HL-60 (cell line): ENCODE results near the gene CCT8.

Experiments used
- CTCF ChIP-seq: IDR thresholded peaks from one replicate; pipeline ENCODE4 v1.5.1; 2011; ENCODE audit warnings: low read length, control low read depth, inconsistent platforms; ENCODE audit not compliant: insufficient read depth
- GABPA ChIP-seq: IDR thresholded peaks from 2 replicates; pipeline ENCODE4 v1.6.1; 2012; ENCODE audit warnings: low read depth
- POLR2AphosphoS5 ChIP-seq: IDR thresholded peaks from 2 replicates; pipeline ENCODE4 v1.6.1; 2012; ENCODE audit warnings: low read depth
- SPI1 ChIP-seq: IDR thresholded peaks from 2 replicates; pipeline ENCODE4 v1.6.1; 2012; ENCODE audit warnings: low read depth, mild to moderate bottlenecking, borderline replicate concordance
- TF ChIP-seq, protein P1 (sequence below): IDR thresholded peaks from 2 replicates; pipeline ENCODE4 v1.6.1; 2012; ENCODE audit warnings: low read depth; ENCODE audit not compliant: insufficient replicate concordance

DNA sequence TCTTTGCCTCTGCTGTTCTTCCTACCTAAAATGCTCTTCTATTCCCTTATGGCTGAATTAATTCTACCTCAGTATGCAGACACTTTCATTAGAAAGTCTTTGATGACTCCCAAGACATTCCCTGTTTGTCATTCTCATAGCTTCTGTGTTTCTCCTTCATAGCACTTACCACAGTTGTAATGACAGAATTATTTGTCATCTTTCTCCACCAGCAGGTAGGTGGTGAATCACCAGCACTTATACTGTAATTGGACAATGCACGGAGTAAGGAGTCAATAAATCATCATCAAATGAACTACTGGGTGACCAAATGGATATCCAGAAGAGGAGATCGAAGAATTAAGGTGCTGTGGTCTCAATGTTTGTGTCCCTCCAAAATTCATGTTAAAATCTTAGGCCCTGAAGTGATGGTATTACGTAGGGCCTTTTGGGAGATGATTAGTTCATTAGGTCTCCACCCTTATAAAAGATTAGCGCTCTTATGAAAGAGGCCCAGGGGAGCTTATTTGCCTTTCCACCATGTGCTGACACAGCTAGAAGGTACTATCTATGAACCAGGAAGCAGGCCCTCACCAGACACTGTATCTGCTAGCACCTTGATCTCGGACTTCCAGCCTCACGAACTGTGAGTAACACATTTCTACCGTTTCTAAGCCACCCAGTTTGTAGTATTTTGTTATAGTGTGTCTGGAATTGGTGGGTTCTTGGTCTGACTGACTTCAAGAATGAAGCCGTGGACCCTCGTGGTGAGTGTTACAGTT lies 2.4 kb upstream of the CCT8 start:
- no peak for TF ChIP-seq CTCF
- TF ChIP-seq POLR2AphosphoS5: no peak
- TF ChIP-seq, protein P1, sequence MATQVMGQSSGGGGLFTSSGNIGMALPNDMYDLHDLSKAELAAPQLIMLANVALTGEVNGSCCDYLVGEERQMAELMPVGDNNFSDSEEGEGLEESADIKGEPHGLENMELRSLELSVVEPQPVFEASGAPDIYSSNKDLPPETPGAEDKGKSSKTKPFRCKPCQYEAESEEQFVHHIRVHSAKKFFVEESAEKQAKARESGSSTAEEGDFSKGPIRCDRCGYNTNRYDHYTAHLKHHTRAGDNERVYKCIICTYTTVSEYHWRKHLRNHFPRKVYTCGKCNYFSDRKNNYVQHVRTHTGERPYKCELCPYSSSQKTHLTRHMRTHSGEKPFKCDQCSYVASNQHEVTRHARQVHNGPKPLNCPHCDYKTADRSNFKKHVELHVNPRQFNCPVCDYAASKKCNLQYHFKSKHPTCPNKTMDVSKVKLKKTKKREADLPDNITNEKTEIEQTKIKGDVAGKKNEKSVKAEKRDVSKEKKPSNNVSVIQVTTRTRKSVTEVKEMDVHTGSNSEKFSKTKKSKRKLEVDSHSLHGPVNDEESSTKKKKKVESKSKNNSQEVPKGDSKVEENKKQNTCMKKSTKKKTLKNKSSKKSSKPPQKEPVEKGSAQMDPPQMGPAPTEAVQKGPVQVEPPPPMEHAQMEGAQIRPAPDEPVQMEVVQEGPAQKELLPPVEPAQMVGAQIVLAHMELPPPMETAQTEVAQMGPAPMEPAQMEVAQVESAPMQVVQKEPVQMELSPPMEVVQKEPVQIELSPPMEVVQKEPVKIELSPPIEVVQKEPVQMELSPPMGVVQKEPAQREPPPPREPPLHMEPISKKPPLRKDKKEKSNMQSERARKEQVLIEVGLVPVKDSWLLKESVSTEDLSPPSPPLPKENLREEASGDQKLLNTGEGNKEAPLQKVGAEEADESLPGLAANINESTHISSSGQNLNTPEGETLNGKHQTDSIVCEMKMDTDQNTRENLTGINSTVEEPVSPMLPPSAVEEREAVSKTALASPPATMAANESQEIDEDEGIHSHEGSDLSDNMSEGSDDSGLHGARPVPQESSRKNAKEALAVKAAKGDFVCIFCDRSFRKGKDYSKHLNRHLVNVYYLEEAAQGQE: no peak
- TF ChIP-seq GABPA: no peak
- TF ChIP-seq SPI1: no peak
